A549 (cell line): ENCODE results near the gene KCNMA1. TPM values are rescaled to one million over a fixed set of nuclear protein-coding genes. Genes with fewer than 3 reads are reported as not detected.

ENCODE experiments used
- ATAC-seq, 2 experiments: fragments of 200-7000 bp in 1 of 2; fragments of >200 bp in 1 of 2; cut with Nextera tagmentation in 1 of 2; cut with Tn5 transposase in 1 of 2; 3 replicates each; pipeline versions ENCODE4 v1.8.0 to v1.9.1; 2018 to 2020; ENCODE audit warnings: mild to moderate bottlenecking in 1 of 2, moderate library complexity in 1 of 2
- CTCF ChIA-PET: fragments of 300-600 bp; sonication (Branson Sonifier 250); formaldehyde crosslinking; extraction: SDS; loops from one replicate; lab custom pipeline; 2021; ENCODE audit warnings: antibody characterized with exemption, inconsistent platforms; lab: Yijun Ruan, JAX
- POLR2A ChIA-PET: fragments of 350-600 bp; formaldehyde crosslinking; extraction: SDS; loops from one replicate; lab custom pipeline; 2021; ENCODE audit warnings: antibody characterized with exemption, inconsistent platforms; lab: Yijun Ruan, JAX
- DNase-seq, 2 experiments: peaks; one replicate each; pipeline versions ENCODE4 v3.0.0 to v3.0.0-alpha.2; 2011 to 2016; ENCODE audit warnings: low read depth in 1 of 2, low spot score in 1 of 2
- FAIRE-seq: peaks from 2 replicates; lab custom pipeline; 2011; peaks lifted over from hg19 to GRCh38; lab: Jason Lieb, UNC
- H3K27ac ChIP-seq, 2 experiments: fragments of >200 bp; sonication (Bioruptor Twin); formaldehyde crosslinking; 3 replicates each; pipeline ENCODE4 v1.5.1; 2016 to 2017
- H3K4me1 ChIP-seq: fragments of >200 bp; sonication (Bioruptor Twin); formaldehyde crosslinking; 3 replicates; pipeline ENCODE4 v1.6.1; 2016
- H3K4me2 ChIP-seq: fragments of >200 bp; sonication (Bioruptor Twin); formaldehyde crosslinking; 3 replicates; pipeline ENCODE4 v1.6.1; 2016
- H3K4me3 ChIP-seq: fragments of >200 bp; sonication (Bioruptor Twin); formaldehyde crosslinking; 3 replicates; pipeline ENCODE4 v1.5.1; 2016
- H3K9me3 ChIP-seq: fragments of >200 bp; sonication (Bioruptor Twin); formaldehyde crosslinking; 3 replicates; pipeline ENCODE4 v1.6.1; 2016
- ATOH8 ChIP-seq: fragments of 250-450 bp; sonication (Bioruptor Pico); IDR thresholded peaks from 2 replicates; pipeline ENCODE4 v1.5.0; 2020; ENCODE audit warnings: low read depth, mild to moderate bottlenecking, moderate library complexity
- BCL3 ChIP-seq: fragments of >200 bp; sonication (Bioruptor Twin); formaldehyde crosslinking; IDR thresholded peaks from 3 replicates; pipeline ENCODE4 v1.6.1; 2016
- CBX2 ChIP-seq: fragments of 200-600 bp; sonication (generic); IDR thresholded peaks from 2 replicates; pipeline ENCODE4 v1.6.1; 2016; ENCODE audit warnings: low read depth, mild to moderate bottlenecking, borderline replicate concordance
- CHD4 ChIP-seq: fragments of 200-600 bp; sonication (generic); IDR thresholded peaks from 2 replicates; pipeline ENCODE4 v1.6.1; 2016; ENCODE audit warnings: antibody characterized with exemption, mild to moderate bottlenecking, borderline replicate concordance
- FOSB ChIP-seq: fragments of 250-450 bp; sonication (Bioruptor Pico); IDR thresholded peaks from 2 replicates; pipeline ENCODE4 v1.5.0; 2020; ENCODE audit warnings: mild to moderate bottlenecking, moderate library complexity
- HMGXB4 ChIP-seq: fragments of 250-450 bp; sonication (Bioruptor Pico); IDR thresholded peaks from 2 replicates; pipeline ENCODE4 v1.5.0; 2021; ENCODE audit warnings: mild to moderate bottlenecking, moderate library complexity, borderline replicate concordance
- HOXB5 ChIP-seq: fragments of 250-450 bp; sonication (Bioruptor Pico); IDR thresholded peaks from 2 replicates; pipeline ENCODE4 v1.5.0; 2020; ENCODE audit warnings: mild to moderate bottlenecking, moderate library complexity
- JUN ChIP-seq, 2 experiments: fragments of >200 bp; sonication (Bioruptor Twin); formaldehyde crosslinking; IDR thresholded peaks; 2 replicates in 1 of 2; 3 replicates in 1 of 2; pipeline ENCODE4 v1.6.1; 2016 to 2017
- JUNB ChIP-seq: fragments of >200 bp; sonication (Bioruptor Twin); formaldehyde crosslinking; IDR thresholded peaks from 2 replicates; pipeline ENCODE4 v1.6.1; 2016
- KDM5A ChIP-seq: fragments of 200-600 bp; sonication (generic); IDR thresholded peaks from 2 replicates; pipeline ENCODE4 v1.6.1; 2016; ENCODE audit warnings: antibody characterized with exemption, mild to moderate bottlenecking
- NPAS2 ChIP-seq: fragments of 250-450 bp; sonication (Bioruptor Pico); IDR thresholded peaks from 2 replicates; pipeline ENCODE4 v1.8.0; 2022; ENCODE audit warnings: mild to moderate bottlenecking, moderate library complexity, borderline replicate concordance
- RAD21 ChIP-seq, 2 experiments: fragments of >200 bp in 1 of 2; sonication (Bioruptor Twin) in 1 of 2; formaldehyde crosslinking in 1 of 2; IDR thresholded peaks in 1 of 2; conservative IDR thresholded peaks in 1 of 2; 2 replicates in 1 of 2; 3 replicates in 1 of 2; pipeline ENCODE4 v1.6.1; 2012 to 2018; ENCODE audit warnings: inconsistent platforms in 1 of 2
- RFX5 ChIP-seq: fragments of 450-650 bp; IDR thresholded peaks from 2 replicates; pipeline ENCODE4 v1.7.1; 2014; ENCODE audit warnings: antibody characterized with exemption, mild to moderate bottlenecking, moderate library complexity
- RNF2 ChIP-seq: fragments of 200-600 bp; sonication (generic); IDR thresholded peaks from 2 replicates; pipeline ENCODE4 v1.6.1; 2016; ENCODE audit warnings: low read depth, mild to moderate bottlenecking, antibody characterized with exemption, moderate library complexity, borderline replicate concordance
- TP53 ChIP-seq: fragments of 250-450 bp; sonication (Bioruptor Pico); IDR thresholded peaks from 2 replicates; pipeline ENCODE4 v1.5.0; 2021; ENCODE audit warnings: mild to moderate bottlenecking, moderate library complexity
- USF2 ChIP-seq: fragments of 450-650 bp; IDR thresholded peaks from 2 replicates; pipeline ENCODE4 v1.6.1; 2014; ENCODE audit warnings: antibody characterized with exemption
- ZC3H11A ChIP-seq: fragments of 450-650 bp; IDR thresholded peaks from 2 replicates; pipeline ENCODE4 v1.6.1; 2014; ENCODE audit warnings: antibody characterized with exemption, mild to moderate bottlenecking
- ZFP36 ChIP-seq: fragments of 450-650 bp; IDR thresholded peaks from 2 replicates; pipeline ENCODE4 v1.6.1; 2014; ENCODE audit warnings: borderline replicate concordance; ENCODE audit not compliant: partially characterized antibody
- WGBS: methylation state at CpG from one replicate; pipeline ENCODE4 v1.1.6; 2017; ENCODE audit errors: missing lambda C conversion rate; 5-methylcytosine and 5-hydroxymethylcytosine counted together
- polyA plus RNA-seq, 4 experiments: library from polyadenylated mRNA; depleted of rRNA in 3 of 4; stranded (reverse); fragments of >200 nt; fragmentation: RNase III in 1 of 4; extraction: RNeasy Plus Mini Kit Qiagen cat#74134 plus additional on column Dnase treatment in 1 of 4; gene quantifications; 2 replicates in 3 of 4; 3 replicates in 1 of 4; pipeline ENCODE4 v1.2.3, GENCODE V29; 2011 to 2017

KCNMA1 gene
- polyA plus RNA-seq, 2 of the 4 experiments (the other 2 are of a cell fraction) = 14.9 to 30.6 TPM

- 36% methylated on average over 1 of the region's 1 CpG for WGBS
- DNase-seq (no peak), ATAC-seq (no peak), FAIRE-seq (no peak)
- H3K9me3 ChIP-seq = no peaks in the 10 kb centered on the region
- CTCF ChIA-PET = interaction anchor here (2.9 kb wide), 1 partner anchor 26 kb away, joined by 9 read pairs; no protein-coding TSS in a partner anchor
- POLR2A ChIA-PET = no interaction called here
- H3K4me2 ChIP-seq = no peak overlapping the region
- H3K27ac ChIP-seq = no peak overlapping the region
- H3K4me3 ChIP-seq = no peak overlapping the region
- no peaks in the 10 kb centered on the region for H3K4me1 ChIP-seq
- no peak for TF ChIP-seq BCL3
- no peak for TF ChIP-seq HMGXB4 (CRISPR knock-in tag)
- no peak for TF ChIP-seq HOXB5 (CRISPR knock-in tag)
- no peak for TF ChIP-seq FOSB (CRISPR knock-in tag)
- TF ChIP-seq CHD4 = no peak
- TF ChIP-seq JUN (IDR thresholded peaks at IDR 0.05) = no peak
- TF ChIP-seq RFX5 = no peak
- TF ChIP-seq JUNB = no peak
- no peak for TF ChIP-seq TP53 (CRISPR knock-in tag)
- TF ChIP-seq RAD21 (conservative IDR thresholded peaks at IDR 0.05 in 1 of 2, IDR thresholded peaks at IDR 0.05 in 1 of 2) = no peak
- no peak for TF ChIP-seq KDM5A
Observed at GRCh38 chr10:77031531-77032187, 605.9 kb downstream of the KCNMA1 start.

- H3K4me2 ChIP-seq = no peak overlapping the region
- TF ChIP-seq ZFP36 (no peak), RNF2 (no peak), ATOH8 (CRISPR knock-in tag) (no peak), CHD4 (no peak), ZC3H11A (no peak), USF2 (no peak), RAD21 (conservative IDR thresholded peaks at IDR 0.05 in 1 of 2, IDR thresholded peaks at IDR 0.05 in 1 of 2) (no peak), FOSB (CRISPR knock-in tag) (no peak), CBX2 (no peak), NPAS2 (no peak)
- no peak overlapping the region for H3K4me3 ChIP-seq
- no peaks in the 10 kb centered on the region for H3K4me1 ChIP-seq
- 79% methylated on average over 2 of the region's 2 CpGs for WGBS
- FAIRE-seq = no peak
- no peak for DNase-seq
- CTCF ChIA-PET = interaction anchor here (1.7 to 2.9 kb wide), 2 partner anchors 10 to 26 kb away, joined by 4 to 9 read pairs; no protein-coding TSS in a partner anchor
- POLR2A ChIA-PET = no interaction called here
- no peaks in the 10 kb centered on the region for H3K9me3 ChIP-seq
- no peak for ATAC-seq
- no peak overlapping the region for H3K27ac ChIP-seq
Observed at GRCh38 chr10:77030974-77031373, 606.6 kb downstream of the KCNMA1 start.
